Activated naive CD8-positive, alpha-beta T cell (primary cell): ENCODE measurements around the gene SIRPB2.
"Not testable (repeated sequence)": the region's sequence is repeated elsewhere in the genome, so short reads cannot be mapped to it uniquely, and the experiment has no call there.

Source experiments
- H3K27ac Mint-ChIP-seq: one replicate; pipeline ENCODE4 v1.8.0; 2021; ENCODE audit warnings: mixed read lengths
- H3K27me3 Mint-ChIP-seq: one replicate; pipeline ENCODE4 v1.8.0; 2021; ENCODE audit warnings: mixed read lengths
- H3K36me3 Mint-ChIP-seq: one replicate; pipeline ENCODE4 v1.8.0; 2021; ENCODE audit warnings: mixed read lengths
- H3K4me1 Mint-ChIP-seq: one replicate; pipeline ENCODE4 v1.8.0; 2021; ENCODE audit warnings: low read depth, mixed read lengths
- H3K4me3 Mint-ChIP-seq: one replicate; pipeline ENCODE4 v1.8.0; 2021; ENCODE audit warnings: mild to moderate bottlenecking, mixed read lengths
- H3K9me3 Mint-ChIP-seq: one replicate; pipeline ENCODE4 v1.8.0; 2021; ENCODE audit warnings: low read depth, mixed read lengths

Gene SIRPB2

GRCh38 chr20:1509237-1509636 lies 18.0 kb upstream of the SIRPB2 start:
- Mint-ChIP-seq H3K36me3 (peaks cover 2% of the 10 kb centered on the region), H3K4me3 (no peak overlapping the region), H3K9me3 (no peaks in the 10 kb centered on the region), H3K4me1 (peaks cover 2% of the 10 kb centered on the region), H3K27ac (no peak overlapping the region), H3K27me3 (peaks cover 4% of the 10 kb centered on the region)

- Mint-ChIP-seq H3K9me3 (no peaks in the 10 kb centered on the region), H3K27me3 (peaks cover 4% of the 10 kb centered on the region), H3K4me3 (no peak overlapping the region), H3K36me3 (peaks cover 2% of the 10 kb centered on the region), H3K27ac (no peak overlapping the region), H3K4me1 (peaks cover 4% of the 10 kb centered on the region)
Observed at GRCh38 chr20:1508574-1508973, 17.4 kb upstream of the SIRPB2 start.

GRCh38 chr20:1507276-1507675 lies 16.1 kb upstream of the SIRPB2 start:
- Mint-ChIP-seq H3K9me3 (no peaks in the 10 kb centered on the region), H3K4me3 (no peak overlapping the region), H3K4me1 (peaks cover 6% of the 10 kb centered on the region), H3K27ac (no peak overlapping the region), H3K27me3 (peaks cover 6% of the 10 kb centered on the region), H3K36me3 (peaks cover 1% of the 10 kb centered on the region)

GRCh38 chr20:1505871-1506270 lies 14.7 kb upstream of the SIRPB2 start:
- H3K27ac Mint-ChIP-seq: no peak overlapping the region
- H3K27me3 Mint-ChIP-seq: peaks cover 7% of the 10 kb centered on the region
- peaks cover 6% of the 10 kb centered on the region for H3K4me1 Mint-ChIP-seq

GRCh38 chr20:1505361-1505760 lies 14.1 kb upstream of the SIRPB2 start:
- peaks cover 3% of the 10 kb centered on the region for H3K36me3 Mint-ChIP-seq
- peaks cover 6% of the 10 kb centered on the region for H3K4me1 Mint-ChIP-seq
- no peak overlapping the region for H3K27ac Mint-ChIP-seq
- peaks cover 10% of the 10 kb centered on the region for H3K27me3 Mint-ChIP-seq
- H3K4me3 Mint-ChIP-seq: no peak overlapping the region
- no peaks in the 10 kb centered on the region for H3K9me3 Mint-ChIP-seq

More at GRCh38 chr20:1505871-1506270, 14.7 kb upstream of the SIRPB2 start:
- H3K4me3 Mint-ChIP-seq: no peak overlapping the region
- H3K9me3 Mint-ChIP-seq: no peaks in the 10 kb centered on the region
- peaks cover 3% of the 10 kb centered on the region for H3K36me3 Mint-ChIP-seq

- no peak overlapping the region for H3K4me3 Mint-ChIP-seq
- peaks cover 15% of the 10 kb centered on the region for H3K27me3 Mint-ChIP-seq
- H3K9me3 Mint-ChIP-seq: no peaks in the 10 kb centered on the region
- peaks cover 4% of the 10 kb centered on the region for H3K4me1 Mint-ChIP-seq
- no peak overlapping the region for H3K27ac Mint-ChIP-seq
- H3K36me3 Mint-ChIP-seq: peaks cover 3% of the 10 kb centered on the region
Observed at GRCh38 chr20:1503564-1504227, 12.5 kb upstream of the SIRPB2 start.

GRCh38 chr20:1500496-1500895 lies 9.3 kb upstream of the SIRPB2 start:
- Mint-ChIP-seq H3K27ac (no peak overlapping the region), H3K4me1 (peaks cover 4% of the 10 kb centered on the region), H3K4me3 (no peak overlapping the region), H3K9me3 (no peaks in the 10 kb centered on the region), H3K27me3 (peaks cover 20% of the 10 kb centered on the region), H3K36me3 (peaks cover 3% of the 10 kb centered on the region)

GRCh38 chr20:1499528-1500420 lies 8.6 kb upstream of the SIRPB2 start:
- Mint-ChIP-seq H3K4me1 (peaks cover 4% of the 10 kb centered on the region), H3K36me3 (peaks cover 3% of the 10 kb centered on the region), H3K27ac (no peak overlapping the region), H3K4me3 (no peak overlapping the region), H3K9me3 (no peaks in the 10 kb centered on the region), H3K27me3 (peaks cover 20% of the 10 kb centered on the region)

- peaks cover 18% of the 10 kb centered on the region for H3K27me3 Mint-ChIP-seq
- H3K4me3 Mint-ChIP-seq, H3K36me3 Mint-ChIP-seq: not testable (repeated sequence)
Observed at GRCh38 chr20:1497371-1497770, 6.2 kb upstream of the SIRPB2 start.

GRCh38 chr20:1496930-1497329 lies 5.7 kb upstream of the SIRPB2 start:
- Mint-ChIP-seq H3K4me3 (no peak overlapping the region), H3K4me1 (no peaks in the 10 kb centered on the region), H3K27me3 (peaks cover 18% of the 10 kb centered on the region), H3K9me3 (no peaks in the 10 kb centered on the region), H3K36me3 (peaks cover 3% of the 10 kb centered on the region), H3K27ac (no peak overlapping the region)

More at GRCh38 chr20:1497371-1497770, 6.2 kb upstream of the SIRPB2 start:
- H3K27ac Mint-ChIP-seq, H3K9me3 Mint-ChIP-seq, H3K4me1 Mint-ChIP-seq: not testable (repeated sequence)

- peaks cover 7% of the 10 kb centered on the region for H3K27me3 Mint-ChIP-seq
- no peaks in the 10 kb centered on the region for H3K9me3 Mint-ChIP-seq
- peaks cover 3% of the 10 kb centered on the region for H3K4me1 Mint-ChIP-seq
- no peak overlapping the region for H3K4me3 Mint-ChIP-seq
- no peak overlapping the region for H3K27ac Mint-ChIP-seq
- H3K36me3 Mint-ChIP-seq: peaks cover 3% of the 10 kb centered on the region
Observed at GRCh38 chr20:1494436-1494835, 3.2 kb upstream of the SIRPB2 start.

GRCh38 chr20:1493536-1493935 lies 2.3 kb upstream of the SIRPB2 start:
- peaks cover 3% of the 10 kb centered on the region for H3K36me3 Mint-ChIP-seq
- H3K4me1 Mint-ChIP-seq: peaks cover 3% of the 10 kb centered on the region
- no peaks in the 10 kb centered on the region for H3K9me3 Mint-ChIP-seq
- no peak overlapping the region for H3K4me3 Mint-ChIP-seq
- H3K27ac Mint-ChIP-seq: no peak overlapping the region
- peaks cover 5% of the 10 kb centered on the region for H3K27me3 Mint-ChIP-seq

- peaks cover 3% of the 10 kb centered on the region for H3K36me3 Mint-ChIP-seq
- H3K4me3 Mint-ChIP-seq: no peak overlapping the region
- H3K27ac Mint-ChIP-seq: no peak overlapping the region
- peaks cover 3% of the 10 kb centered on the region for H3K4me1 Mint-ChIP-seq
- H3K27me3 Mint-ChIP-seq: peaks cover under 1% of the 10 kb centered on the region
- no peaks in the 10 kb centered on the region for H3K9me3 Mint-ChIP-seq
Observed at GRCh38 chr20:1491860-1492642, 831 bp upstream of the SIRPB2 start.

GRCh38 chr20:1490643-1491195 lies 501 bp downstream of the SIRPB2 start:
- H3K4me3 Mint-ChIP-seq: no peak overlapping the region
- H3K9me3 Mint-ChIP-seq: no peaks in the 10 kb centered on the region
- peaks cover 3% of the 10 kb centered on the region for H3K4me1 Mint-ChIP-seq
- H3K36me3 Mint-ChIP-seq: peaks cover 3% of the 10 kb centered on the region
- peaks cover 3% of the 10 kb centered on the region for H3K27me3 Mint-ChIP-seq
- H3K27ac Mint-ChIP-seq: no peak overlapping the region
